HG02798 (cell line): ENCODE data around the gene MGAT4C.
"Not testable (repeated sequence)": the region's sequence is repeated elsewhere in the genome, so short reads cannot be mapped to it uniquely, and the experiment has no call there.

Experiments used
- ATAC-seq: cut with Tn5 transposase; IDR thresholded peaks from one replicate; pipeline ENCODE4 v1.9.1; 2021; ENCODE audit warnings: mild to moderate bottlenecking; ENCODE audit not compliant: unreplicated experiment, poor library complexity

Gene MGAT4C

DNA sequence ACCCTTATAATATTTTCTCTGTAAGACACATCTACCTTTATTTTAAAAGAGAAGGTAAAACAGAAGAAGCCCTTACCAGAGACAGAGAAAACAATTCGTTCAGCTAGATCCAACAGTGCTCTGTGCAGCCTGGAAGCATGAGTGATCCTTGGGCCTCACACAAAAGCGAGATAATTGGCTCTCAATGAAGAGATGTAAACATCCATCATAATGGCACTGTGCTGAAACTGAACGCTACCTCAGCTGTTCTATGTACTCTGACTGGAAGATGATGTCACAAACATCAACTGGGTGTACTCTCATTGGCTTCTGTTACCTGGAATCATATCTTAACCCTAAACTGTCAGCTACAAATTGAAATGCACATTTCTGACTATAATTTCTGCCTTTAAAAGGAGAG is at the start of gene MGAT4C:
Gene MGAT4C (minus strand): TSS at position 229 of the 400 bp plus-strand sequence.
- no peak for ATAC-seq

DNA sequence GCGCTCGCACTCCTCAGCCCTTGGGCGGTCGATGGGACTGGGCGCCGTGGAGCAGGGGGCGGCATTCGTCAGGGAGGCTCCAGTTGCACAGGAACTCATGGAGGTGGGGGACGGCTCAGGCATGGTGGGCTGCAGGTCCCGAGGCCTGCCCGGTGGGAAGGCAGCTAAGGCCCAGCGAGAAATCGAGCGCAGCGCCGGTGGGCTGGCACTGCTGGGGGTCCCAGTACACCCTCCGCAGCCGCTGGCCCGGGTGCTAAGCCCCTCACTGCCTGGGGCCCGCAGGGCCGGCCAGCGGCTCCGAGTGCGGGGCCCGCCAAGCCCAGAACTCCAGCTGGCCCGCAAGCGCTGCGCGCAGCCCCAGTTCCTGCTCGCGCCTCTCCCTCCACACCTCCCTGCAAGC is 40.2 kb upstream of the MGAT4C start:
- ATAC-seq, result not testable (repeated sequence)

DNA sequence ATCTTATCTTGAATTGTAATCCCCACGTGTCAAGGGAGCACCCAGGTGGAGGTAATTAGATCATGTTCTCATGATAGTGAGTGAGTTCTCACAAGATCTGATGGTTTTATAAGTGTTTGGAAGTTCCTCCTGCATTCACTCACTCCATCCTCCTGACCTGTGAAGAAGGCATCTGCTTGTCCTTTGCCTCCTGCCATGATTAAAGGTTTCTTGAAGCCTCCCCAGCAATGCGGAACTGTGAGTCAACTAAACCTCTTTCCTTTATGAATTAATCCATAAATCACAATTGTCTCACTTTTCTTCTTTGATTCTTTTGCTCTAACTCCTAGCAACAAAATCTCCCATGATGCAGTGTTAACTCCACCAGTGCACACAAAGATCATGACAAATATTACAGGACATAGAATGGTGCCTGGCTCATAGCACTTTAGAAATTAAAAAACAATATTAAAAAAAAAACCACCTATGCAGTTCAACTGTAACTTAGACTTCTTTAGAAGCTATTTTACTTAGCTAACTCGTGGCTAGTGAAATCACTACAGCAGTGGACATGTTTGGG is 37.6 kb upstream of the MGAT4C start:
- no peak for ATAC-seq

DNA sequence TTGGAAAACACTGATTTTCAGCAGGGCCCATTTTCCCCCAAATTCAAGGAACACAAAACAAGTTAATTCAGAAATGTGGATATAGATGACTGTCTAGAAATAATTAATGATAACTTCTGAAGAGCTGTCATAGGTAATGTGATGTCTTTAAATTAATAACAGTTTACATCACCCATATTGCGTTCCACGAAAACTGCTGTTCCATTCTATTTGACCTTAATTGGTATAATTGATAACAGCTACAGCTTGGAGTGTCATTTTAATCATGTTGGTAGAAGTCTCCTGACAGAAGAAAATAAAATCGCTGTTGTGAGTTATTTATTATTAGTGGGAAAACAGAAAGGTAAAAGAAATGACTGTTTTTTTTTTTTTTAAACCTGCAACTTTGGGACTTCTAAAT is 36.3 kb upstream of the MGAT4C start:
- no peak for ATAC-seq

DNA sequence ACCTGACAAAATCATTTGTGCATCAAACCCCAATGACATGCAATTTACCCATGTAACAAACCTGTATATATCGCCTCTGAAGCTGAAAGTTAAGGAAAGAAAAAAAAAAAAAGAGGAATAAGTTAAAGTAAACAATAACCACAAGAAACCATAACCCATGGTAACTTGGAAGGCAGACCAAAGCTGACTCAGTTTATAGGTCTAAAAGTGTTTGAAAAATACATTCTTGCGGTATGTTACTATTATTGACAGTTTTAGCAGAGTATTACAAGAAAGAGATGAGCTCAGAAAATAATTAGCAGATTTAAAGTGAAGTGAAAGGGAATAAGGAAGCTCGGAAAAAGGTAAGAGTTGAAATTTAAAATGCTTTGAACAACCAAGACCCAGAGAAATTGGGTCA is 34.4 kb upstream of the MGAT4C start:
- no peak for ATAC-seq

DNA sequence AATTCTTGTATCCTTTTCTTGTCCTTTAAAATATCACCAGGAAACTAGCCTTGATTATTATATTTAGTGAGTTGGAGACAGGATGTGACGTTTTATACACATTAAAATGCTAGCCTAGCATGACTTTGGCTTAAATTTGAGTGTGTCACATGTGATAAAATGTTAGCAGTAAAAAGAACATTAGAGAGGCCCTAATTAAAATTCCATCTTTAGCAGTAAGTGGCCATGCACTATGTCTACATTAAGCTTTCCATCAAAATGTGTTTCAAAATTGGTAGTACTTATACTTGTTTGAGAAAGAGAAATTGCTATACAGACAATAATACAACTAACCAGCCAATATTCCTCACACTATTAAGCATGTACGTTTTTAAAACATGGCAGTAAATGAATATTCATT is 29.9 kb upstream of the MGAT4C start:
- no peak for ATAC-seq

DNA sequence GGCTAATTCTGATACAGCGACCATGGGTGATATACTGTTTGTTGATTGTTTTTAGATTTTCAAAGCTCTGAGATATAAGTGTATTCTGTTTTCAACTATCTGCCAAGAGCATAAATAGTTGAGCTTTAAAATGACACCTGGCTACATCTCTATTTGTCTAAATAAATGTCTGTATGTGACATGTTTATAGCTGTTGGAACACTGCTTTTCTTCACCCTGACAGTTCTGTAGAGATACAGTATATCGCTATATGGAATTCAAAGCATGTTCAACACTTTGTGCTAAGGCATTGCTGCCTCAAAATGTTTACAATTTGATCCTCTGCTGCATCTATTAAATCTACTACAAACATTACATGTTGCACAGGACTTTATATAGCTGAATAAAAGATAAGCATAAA is 27.4 kb upstream of the MGAT4C start:
- no peak for ATAC-seq

DNA sequence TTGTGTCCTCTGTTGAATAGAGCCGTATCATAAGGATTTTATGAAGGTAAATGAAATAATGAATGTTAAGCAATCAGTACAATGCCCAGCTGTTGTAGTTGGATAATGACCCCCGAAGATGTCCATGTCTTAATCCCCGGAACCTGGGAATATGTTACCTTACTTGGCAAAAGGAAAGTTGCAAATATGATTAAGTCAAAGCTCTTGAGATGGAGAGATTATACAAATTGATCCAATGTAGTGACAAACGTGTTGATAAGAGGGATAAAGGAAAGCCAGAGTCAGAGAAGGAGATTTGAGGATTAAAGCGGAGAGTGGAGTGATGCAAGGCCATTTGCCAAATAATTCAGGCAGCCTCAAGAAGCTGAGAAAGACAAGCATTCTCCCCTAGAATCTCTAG is 19.2 kb upstream of the MGAT4C start:
- ATAC-seq, result no peak

DNA sequence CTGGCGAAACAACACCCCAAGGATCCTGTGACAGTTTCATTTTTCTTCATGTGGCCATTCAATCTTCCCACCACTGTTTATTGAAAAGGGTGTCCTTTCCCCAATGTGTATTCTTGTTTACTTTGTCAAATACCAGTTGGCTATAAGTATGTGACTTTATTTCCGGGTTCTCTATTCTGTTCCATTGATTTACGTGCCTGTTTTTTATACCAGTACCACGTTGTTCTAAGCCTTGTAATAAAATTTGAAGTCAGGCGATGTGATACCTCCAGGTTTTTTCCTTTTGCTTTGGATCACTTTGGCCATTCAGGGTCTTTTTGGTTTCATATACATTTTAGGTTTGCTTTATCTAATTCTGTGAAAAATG is 9.1 kb upstream of the MGAT4C start:
- no peak for ATAC-seq

DNA sequence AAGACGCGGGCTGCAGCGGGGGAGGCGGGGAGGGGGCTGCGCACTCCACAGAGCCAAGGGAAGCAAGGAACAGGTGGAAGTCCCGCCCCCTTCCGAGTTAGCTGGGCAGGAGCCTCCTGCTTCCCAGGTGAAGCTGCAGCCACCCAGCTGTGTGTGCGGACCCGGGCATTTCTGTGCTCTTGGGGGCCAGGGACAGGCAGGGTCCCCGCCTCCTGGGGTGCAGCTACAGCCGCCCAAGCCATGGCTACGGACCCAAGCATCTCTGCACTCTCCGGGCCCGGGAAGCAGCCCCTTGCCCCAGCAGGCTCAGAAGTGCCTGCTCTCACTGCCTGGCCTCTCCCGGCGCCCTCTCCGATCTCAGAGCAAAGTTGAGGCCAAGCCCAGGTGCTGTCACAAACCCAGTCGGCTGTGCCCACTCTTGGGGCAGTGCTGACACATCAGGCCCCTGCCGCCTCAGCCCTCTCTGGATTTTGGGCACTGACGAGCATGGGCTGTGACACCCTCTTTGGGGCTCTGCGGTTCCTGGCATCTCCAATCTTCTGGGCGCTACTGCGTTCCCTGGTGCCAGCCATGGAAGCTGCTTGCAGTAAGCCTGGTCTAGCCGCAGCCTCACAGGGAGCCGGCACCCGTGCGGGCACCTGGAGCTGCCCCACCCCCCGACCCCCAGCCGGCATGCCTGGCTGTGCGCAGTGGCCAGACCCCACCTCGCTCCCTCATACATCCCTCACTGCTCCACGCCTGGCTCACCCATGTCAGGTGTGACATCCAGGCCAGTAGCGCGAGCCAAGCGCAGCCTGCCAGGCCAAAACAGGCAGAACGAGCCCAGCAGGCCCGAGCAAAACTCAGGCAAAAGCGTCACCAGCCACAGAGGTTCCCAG is 8.5 kb upstream of the MGAT4C start:
- no peak for ATAC-seq

DNA sequence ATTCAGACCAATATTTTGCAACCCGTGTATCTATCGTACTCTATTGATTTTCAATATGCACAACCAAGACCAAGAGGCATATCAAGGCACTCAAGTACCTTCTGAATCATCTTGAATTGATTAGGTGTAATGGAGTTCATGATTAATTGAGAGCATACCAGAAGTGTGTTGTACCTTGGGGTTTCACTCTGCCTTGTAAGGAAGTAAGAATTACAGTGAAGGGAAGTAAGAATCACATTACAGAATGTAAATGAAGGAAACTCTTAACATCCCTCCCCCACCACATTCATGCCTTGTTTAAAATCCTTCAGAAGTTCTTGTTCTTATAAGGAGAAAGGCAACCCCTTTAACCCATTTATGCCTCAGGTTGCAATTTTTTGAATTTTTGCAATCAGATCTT is 5.4 kb upstream of the MGAT4C start:
- ATAC-seq, result no peak

DNA sequence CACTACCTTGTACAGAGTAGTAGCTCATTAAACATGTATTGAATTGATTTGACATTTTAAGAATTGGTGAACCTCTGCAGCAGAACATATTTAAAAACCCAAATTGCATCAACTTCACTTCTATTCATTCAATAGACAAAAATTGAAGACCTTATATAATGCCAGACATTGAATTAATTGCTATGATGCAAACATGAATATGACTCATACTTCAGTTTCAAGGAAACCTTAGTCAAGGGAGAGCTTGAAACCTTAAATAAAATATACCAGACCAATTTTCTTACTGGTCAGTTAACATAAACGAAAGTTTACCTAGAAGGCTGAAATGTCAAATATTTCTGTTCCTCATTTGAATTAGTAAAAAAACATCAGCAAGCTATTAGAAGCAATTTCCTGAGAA is 5.0 kb upstream of the MGAT4C start:
- no peak for ATAC-seq

DNA sequence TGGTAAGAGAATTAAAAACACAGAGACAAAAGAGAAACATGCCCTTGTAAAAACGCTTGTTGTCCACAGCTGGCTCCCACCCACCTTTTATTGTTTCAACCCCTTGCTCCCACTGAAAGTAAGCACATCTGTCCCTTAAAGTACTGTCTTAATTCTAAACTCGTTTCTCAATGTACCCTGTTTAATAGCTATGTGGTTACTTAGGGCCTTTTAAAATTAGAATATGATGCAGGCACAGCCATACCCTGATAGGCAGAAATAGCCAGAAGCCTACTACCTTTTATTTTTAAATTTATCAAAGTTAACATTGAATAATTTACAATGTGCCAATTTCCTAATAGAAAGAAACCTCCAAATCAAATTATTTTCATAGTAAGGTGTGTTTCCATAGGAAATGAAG is 4.0 kb upstream of the MGAT4C start:
- ATAC-seq, result no peak

DNA sequence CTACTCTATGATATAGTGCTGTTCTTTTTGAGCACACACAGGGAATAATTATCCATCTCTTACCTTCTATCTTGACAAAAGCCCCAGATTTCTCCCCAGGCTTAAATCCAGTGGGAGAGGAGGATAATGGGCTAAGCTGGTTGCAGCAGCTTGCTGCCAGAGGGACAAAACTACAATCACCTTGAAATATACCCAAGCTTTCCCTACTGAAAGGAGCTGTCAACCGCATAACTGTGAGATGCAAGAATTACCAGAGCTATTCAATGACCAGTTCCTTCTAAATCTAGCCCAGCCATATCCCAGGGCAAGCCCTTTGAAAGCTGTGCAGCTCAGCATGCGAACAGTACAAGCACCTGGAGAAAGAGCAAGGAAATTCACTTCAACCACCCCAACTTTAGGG is 943 bp upstream of the MGAT4C start:
- ATAC-seq, result no peak

DNA sequence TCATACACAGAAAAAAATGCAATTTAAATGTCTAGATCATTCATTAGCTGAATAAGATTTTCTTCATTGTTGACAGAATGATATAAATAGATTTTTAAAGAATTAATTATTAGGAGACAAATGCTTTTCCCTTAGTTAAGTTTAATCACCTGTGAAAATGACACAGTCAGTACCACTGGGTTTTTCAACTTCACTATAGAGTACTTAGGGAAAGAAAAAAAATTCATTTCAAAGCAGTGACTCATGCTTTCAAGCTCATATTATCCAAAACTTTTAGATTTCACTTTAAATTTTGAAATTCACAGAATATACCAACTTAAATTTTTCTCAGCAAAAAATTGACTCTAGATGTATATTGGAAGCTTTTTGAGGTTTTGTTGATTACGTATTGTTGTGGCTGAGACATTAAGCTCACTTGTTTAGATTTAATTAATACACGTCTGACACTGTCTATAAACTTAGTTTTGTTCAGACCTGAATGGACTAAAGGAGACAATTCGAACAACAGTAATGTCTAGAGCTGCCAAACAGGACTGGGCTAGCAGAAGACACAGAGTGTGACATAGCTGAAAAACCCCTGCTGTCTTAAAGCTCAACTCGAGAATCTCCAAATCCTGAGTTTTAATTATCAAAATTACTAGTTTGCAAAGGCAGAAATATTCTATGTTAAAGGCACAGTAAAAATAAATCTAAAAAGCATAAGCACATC is 1.6 kb downstream of the MGAT4C start:
- no peak for ATAC-seq

DNA sequence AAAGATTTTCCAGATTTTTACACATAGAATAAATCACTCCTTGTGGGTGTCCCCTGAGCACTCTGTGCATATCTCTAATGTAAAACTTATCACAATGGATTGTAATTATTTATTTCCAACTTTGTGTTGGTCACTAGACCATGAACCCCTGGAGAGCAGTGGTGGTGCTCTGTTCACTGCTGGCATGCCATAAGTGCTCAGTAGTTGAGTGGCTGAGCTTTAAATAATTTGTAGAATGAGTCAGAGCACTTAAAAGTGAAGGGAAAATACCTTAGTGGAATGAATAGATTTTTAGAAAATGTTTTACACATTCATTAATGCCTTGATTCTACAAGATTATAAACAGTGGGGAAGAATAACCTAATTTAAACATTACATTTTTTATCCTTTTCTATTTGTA is 6.3 kb downstream of the MGAT4C start:
- no peak for ATAC-seq

DNA sequence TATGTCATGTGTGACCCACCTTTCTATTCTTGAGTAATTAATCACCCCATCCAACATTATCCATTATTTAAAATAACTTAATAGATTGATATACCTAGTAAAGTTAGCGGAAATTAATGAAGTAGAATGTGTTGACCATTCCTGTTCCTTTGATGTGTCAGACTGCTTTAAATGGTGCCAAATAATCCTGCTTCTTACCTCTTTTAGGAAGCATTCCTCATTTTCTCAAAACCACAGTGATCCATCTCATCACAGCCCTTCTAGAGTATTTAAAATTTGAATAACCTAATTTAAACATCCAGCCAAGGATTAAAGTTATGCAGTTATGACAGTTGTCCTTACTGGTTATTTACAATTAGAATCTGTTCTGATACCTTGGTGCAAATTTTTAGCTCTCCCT is 6.9 kb downstream of the MGAT4C start:
- no peak for ATAC-seq

DNA sequence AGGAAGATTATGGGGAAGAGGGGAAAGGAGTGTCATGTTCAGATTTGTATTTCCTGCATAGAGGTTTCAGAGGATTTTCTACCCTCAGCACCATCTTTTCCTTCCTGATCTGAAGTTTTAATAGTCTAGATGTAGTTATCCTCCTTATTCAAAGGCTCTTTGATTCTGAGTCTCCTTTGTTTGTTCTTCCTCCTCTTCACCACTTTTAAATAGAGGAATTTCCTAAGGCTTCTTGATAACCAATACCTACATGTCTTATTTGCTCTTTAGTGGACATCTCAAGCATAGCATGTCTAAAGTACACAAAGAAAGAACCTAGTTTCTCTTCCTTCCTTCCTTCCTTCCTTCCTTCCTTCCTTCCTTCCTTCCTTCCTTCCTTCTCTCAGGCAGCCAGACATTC is 8.3 kb downstream of the MGAT4C start:
- no peak for ATAC-seq

DNA sequence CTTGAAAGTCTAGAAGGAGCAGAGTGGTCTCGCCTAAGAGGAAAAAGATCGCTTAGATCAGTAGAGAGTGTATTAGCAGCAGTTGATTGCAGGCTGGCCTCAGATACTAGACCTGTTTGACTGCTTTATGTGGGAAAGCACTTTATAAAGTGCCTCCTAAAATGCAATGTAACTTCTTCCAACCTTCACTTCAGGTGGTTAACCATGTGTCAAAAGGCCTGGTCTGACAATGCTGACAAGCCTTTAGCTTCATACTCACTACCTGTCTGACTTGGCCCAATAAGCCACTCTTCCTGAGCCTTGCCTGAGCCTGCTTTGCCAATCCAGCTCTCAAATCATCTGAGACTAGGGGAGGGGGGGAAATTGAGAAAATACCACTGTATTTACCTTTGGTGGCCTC is 14.6 kb downstream of the MGAT4C start:
- ATAC-seq, result no peak

DNA sequence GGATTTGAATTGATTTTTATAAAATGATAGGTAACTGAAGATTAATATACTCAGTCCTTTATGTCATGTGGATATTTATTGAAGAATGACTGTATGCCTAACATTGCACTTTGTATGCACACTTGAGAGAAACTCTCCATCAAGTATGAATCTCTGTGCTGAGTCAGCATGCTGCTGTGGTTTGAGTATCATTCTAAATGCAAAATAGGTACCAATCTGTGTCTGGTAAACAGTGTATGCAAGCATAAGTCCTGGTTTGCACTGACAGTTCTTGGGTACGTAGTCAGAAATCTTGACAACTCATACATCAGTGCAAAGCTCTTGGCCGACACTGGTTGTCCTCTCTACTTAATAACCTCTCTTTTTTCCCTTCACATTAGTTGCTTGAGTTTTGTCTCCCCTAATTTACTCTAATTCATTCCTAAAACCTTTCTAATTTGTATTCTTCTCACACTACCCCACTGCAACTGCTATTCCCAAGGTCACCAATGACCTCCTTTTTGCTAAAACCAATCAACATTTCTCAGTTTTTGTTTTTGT is 21.8 kb downstream of the MGAT4C start:
- ATAC-seq, result no peak

DNA sequence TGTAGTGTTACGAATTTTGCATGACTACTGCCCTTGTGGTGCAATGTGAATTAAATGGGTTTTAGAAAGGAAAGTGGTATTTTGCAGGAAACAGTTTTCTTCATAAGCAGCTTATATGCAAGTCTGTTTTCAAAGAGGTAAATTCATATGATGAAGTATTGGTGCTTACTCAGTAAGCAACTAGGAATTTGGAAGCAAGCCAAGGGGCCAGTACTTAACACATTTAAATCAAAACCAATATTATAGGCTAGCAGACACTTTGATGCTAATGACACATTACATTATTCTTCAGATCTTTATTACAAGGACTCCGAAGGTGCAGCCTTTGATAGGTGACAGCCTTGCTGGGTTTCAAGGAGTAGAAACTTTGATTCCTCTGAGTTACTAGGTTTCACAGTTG is 23.1 kb downstream of the MGAT4C start:
- no peak for ATAC-seq
